Activated CD8-positive, alpha-beta memory T cell treated with anti-CD3 and anti-CD28 coated beads, Interleukin-2, amount 10 ng/mL, durations not matched to agents 7 days and 5 days (primary cell): ENCODE data around the gene IRF2BP1. TPM values are rescaled to one million over a fixed set of nuclear protein-coding genes. Genes with fewer than 3 reads are reported as not detected.

ENCODE experiments used
- ATAC-seq: fragments of 150-1000 bp; cut with Tn5 transposase; one replicate; pipeline ENCODE4 v1.10.0; 2021; ENCODE audit warnings: moderate library complexity
- CTCF ChIA-PET: fragments of 350-600 bp; sonication (Branson Sonifier 250); formaldehyde crosslinking; loops from one replicate; lab custom pipeline; 2021; ENCODE audit warnings: antibody characterized with exemption; lab: Charles Lee
- DNase-seq: peaks from one replicate; pipeline ENCODE4 v3.0.0-alpha.2; 2020
- H3K27ac Mint-ChIP-seq: one replicate; pipeline ENCODE4 v1.8.0; 2021; ENCODE audit warnings: mild to moderate bottlenecking, mixed read lengths
- H3K27me3 Mint-ChIP-seq: one replicate; pipeline ENCODE4 v1.8.0; 2021; ENCODE audit warnings: mixed read lengths
- H3K36me3 Mint-ChIP-seq: one replicate; pipeline ENCODE4 v1.8.0; 2021; ENCODE audit warnings: mild to moderate bottlenecking, mixed read lengths
- H3K4me1 Mint-ChIP-seq: one replicate; pipeline ENCODE4 v1.8.0; 2021; ENCODE audit warnings: mixed read lengths
- H3K4me3 Mint-ChIP-seq: one replicate; pipeline ENCODE4 v1.8.0; 2021; ENCODE audit warnings: mild to moderate bottlenecking, moderate library complexity, mixed read lengths
- H3K9me3 Mint-ChIP-seq: one replicate; pipeline ENCODE4 v1.8.0; 2022; ENCODE audit warnings: low read depth, mixed read lengths
- total RNA-seq, 2 experiments: library from RNA; stranded (reverse); gene quantifications; one replicate each; pipeline ENCODE4 v1.2.3, GENCODE V29; 2021

The IRF2BP1 gene
- total RNA-seq, 2 experiments from 2014 or later = 18.9 to 19.0 TPM

- H3K4me3 Mint-ChIP-seq = peak overlapping the region; percentile 36
- H3K36me3 Mint-ChIP-seq = no peaks in the 10 kb centered on the region
- peaks cover 21% of the 10 kb centered on the region for H3K27me3 Mint-ChIP-seq
- H3K9me3 Mint-ChIP-seq = no peaks in the 10 kb centered on the region
- ATAC-seq (peak; percentile 78), DNase-seq (peak; percentile 71)
- peak overlapping the region; percentile 78 for H3K27ac Mint-ChIP-seq
- peaks cover 49% of the 10 kb centered on the region for H3K4me1 Mint-ChIP-seq
- CTCF ChIA-PET = interaction anchor here (0.6 to 2.6 kb wide), 12 partner anchors 9 to 590 kb away, joined by 3 to 12 read pairs (median 4); partner anchors contain the start of genes IRF2BP1 and MYPOP
Observed at GRCh38 chr19:45917421-45918091, 31.6 kb upstream of the IRF2BP1 start.

- H3K4me1 Mint-ChIP-seq = peaks cover 29% of the 10 kb centered on the region
- no peak within 1 kb of the TSS for H3K4me3 Mint-ChIP-seq
- H3K9me3 Mint-ChIP-seq = no peaks in the 10 kb centered on the region
- CTCF ChIA-PET = interaction anchor here (0.5 to 1.8 kb wide), 6 partner anchors 10 to 1685 kb away, joined by 3 to 7 read pairs (median 3); no protein-coding TSS in a partner anchor
- peak; percentile 59 for DNase-seq
- ATAC-seq = no peak
- H3K36me3 Mint-ChIP-seq = no peaks in the 10 kb centered on the region
- peaks cover 38% of the 10 kb centered on the region for H3K27me3 Mint-ChIP-seq
- no peak within 1 kb of the TSS for H3K27ac Mint-ChIP-seq
Observed at GRCh38 chr19:45913874-45914830, 28.2 kb upstream of the IRF2BP1 start, which contains the start of gene NANOS2. TSS of gene NANOS2 (minus strand) at chr19:45914778. CDS start at chr19:45914693, 85 bp downstream.

- CTCF ChIA-PET = interaction anchor here (1.1 kb wide), 1 partner anchor 94 kb away, joined by 3 read pairs; no protein-coding TSS in a partner anchor
- Mint-ChIP-seq H3K27me3 (peaks cover 35% of the 10 kb centered on the region), H3K9me3 (no peaks in the 10 kb centered on the region), H3K4me1 (peaks cover 10% of the 10 kb centered on the region), H3K4me3 (no peak overlapping the region), H3K27ac (no peak overlapping the region), H3K36me3 (no peaks in the 10 kb centered on the region)
- DNase-seq (no peak), ATAC-seq (no peak)
Observed at GRCh38 chr19:45911291-45911690, 25.4 kb upstream of the IRF2BP1 start.

- ATAC-seq = no peak
- H3K27me3 Mint-ChIP-seq = peaks cover 31% of the 10 kb centered on the region
- DNase-seq = no peak
- peaks cover 10% of the 10 kb centered on the region for H3K4me1 Mint-ChIP-seq
- H3K36me3 Mint-ChIP-seq = no peaks in the 10 kb centered on the region
- CTCF ChIA-PET = interaction anchor here (0.9 to 1.6 kb wide), 4 partner anchors 8 to 101 kb away, joined by 3 to 5 read pairs (median 4); partner anchors contain the start of gene CCDC61
- no peak overlapping the region for H3K27ac Mint-ChIP-seq
- no peaks in the 10 kb centered on the region for H3K9me3 Mint-ChIP-seq
- no peak overlapping the region for H3K4me3 Mint-ChIP-seq
Observed at GRCh38 chr19:45908956-45909355, 23.0 kb upstream of the IRF2BP1 start.

GRCh38 chr19:45906221-45906620 is 20.3 kb upstream of the IRF2BP1 start:
- H3K27ac Mint-ChIP-seq = no peak overlapping the region
- H3K27me3 Mint-ChIP-seq = peaks cover 10% of the 10 kb centered on the region
- H3K4me3 Mint-ChIP-seq = no peak overlapping the region
- DNase-seq = no peak
- CTCF ChIA-PET = no interaction called here
- H3K36me3 Mint-ChIP-seq = no peaks in the 10 kb centered on the region
- peaks cover 17% of the 10 kb centered on the region for H3K4me1 Mint-ChIP-seq
- ATAC-seq = no peak
- H3K9me3 Mint-ChIP-seq = no peaks in the 10 kb centered on the region

- DNase-seq = no peak
- no peak overlapping the region for H3K27ac Mint-ChIP-seq
- no peak for ATAC-seq
- no peak overlapping the region for H3K4me3 Mint-ChIP-seq
- peaks cover 2% of the 10 kb centered on the region for H3K27me3 Mint-ChIP-seq
- H3K9me3 Mint-ChIP-seq = no peaks in the 10 kb centered on the region
- CTCF ChIA-PET = no interaction called here
- H3K4me1 Mint-ChIP-seq = peaks cover 27% of the 10 kb centered on the region
- H3K36me3 Mint-ChIP-seq = peaks cover 8% of the 10 kb centered on the region
Observed at GRCh38 chr19:45905011-45905410, 19.1 kb upstream of the IRF2BP1 start.

GRCh38 chr19:45902651-45903625 is 17.0 kb upstream of the IRF2BP1 start:
- no peaks in the 10 kb centered on the region for H3K27me3 Mint-ChIP-seq
- H3K4me1 Mint-ChIP-seq = peaks cover 21% of the 10 kb centered on the region
- DNase-seq (peak; percentile 99), ATAC-seq (peak; percentile 90)
- CTCF ChIA-PET = interaction anchor here (0.8 to 5.0 kb wide), 20 partner anchors 8 to 210 kb away, joined by 3 to 65 read pairs (median 6); partner anchors contain the start of genes CCDC61, FOXA3, IRF2BP1 and NANOS2
- H3K9me3 Mint-ChIP-seq = no peaks in the 10 kb centered on the region
- peak overlapping the region; percentile 84 for H3K27ac Mint-ChIP-seq
- peaks cover 20% of the 10 kb centered on the region for H3K36me3 Mint-ChIP-seq
- peak overlapping the region; percentile 92 for H3K4me3 Mint-ChIP-seq

- H3K36me3 Mint-ChIP-seq = peaks cover 20% of the 10 kb centered on the region
- H3K27me3 Mint-ChIP-seq = no peaks in the 10 kb centered on the region
- peak within 1 kb of the TSS; percentile 84 for H3K27ac Mint-ChIP-seq
- no peak for ATAC-seq
- peak within 1 kb of the TSS; percentile 92 for H3K4me3 Mint-ChIP-seq
- DNase-seq = no peak
- H3K9me3 Mint-ChIP-seq = no peaks in the 10 kb centered on the region
- H3K4me1 Mint-ChIP-seq = peaks cover 21% of the 10 kb centered on the region
- CTCF ChIA-PET = interaction anchor here (0.6 to 5.0 kb wide), 17 partner anchors 7 to 210 kb away, joined by 3 to 65 read pairs (median 6); partner anchors contain the start of genes CCDC61, FOXA3, IRF2BP1 and QPCTL
Observed at GRCh38 chr19:45901912-45902650, 16.1 kb upstream of the IRF2BP1 start, which contains the start of gene MYPOP. TSS of gene MYPOP (minus strand) at chr19:45902613. CDS start at chr19:45901773, 840 bp downstream.

- peak; percentile 50 for DNase-seq
- Mint-ChIP-seq H3K36me3 (peaks cover 20% of the 10 kb centered on the region), H3K4me1 (peaks cover 21% of the 10 kb centered on the region), H3K9me3 (no peaks in the 10 kb centered on the region), H3K4me3 (peak overlapping the region; percentile 92), H3K27me3 (no peaks in the 10 kb centered on the region), H3K27ac (no peak overlapping the region)
- CTCF ChIA-PET = interaction anchor here (0.5 to 5.0 kb wide), 9 partner anchors 9 to 132 kb away, joined by 3 to 65 read pairs (median 6); partner anchors contain the start of genes FOXA3, IRF2BP1, SIX5 and SYMPK
- no peak for ATAC-seq
Observed at GRCh38 chr19:45901432-45901911, 15.5 kb upstream of the IRF2BP1 start.

GRCh38 chr19:45900738-45901431 is 14.9 kb upstream of the IRF2BP1 start:
- H3K4me1 Mint-ChIP-seq = peaks cover 21% of the 10 kb centered on the region
- H3K27ac Mint-ChIP-seq = no peak overlapping the region
- ATAC-seq (no peak), DNase-seq (no peak)
- peak overlapping the region; percentile 64 for H3K4me3 Mint-ChIP-seq
- CTCF ChIA-PET = interaction anchor here (0.5 to 5.0 kb wide), 10 partner anchors 8 to 128 kb away, joined by 3 to 65 read pairs (median 4); partner anchors contain the start of genes FOXA3 and IRF2BP1
- no peaks in the 10 kb centered on the region for H3K27me3 Mint-ChIP-seq
- H3K9me3 Mint-ChIP-seq = no peaks in the 10 kb centered on the region
- peaks cover 20% of the 10 kb centered on the region for H3K36me3 Mint-ChIP-seq
